Peyer's patch (tissue), 4 donors: Measurements from ENCODE around the gene RNF213. TPM values are rescaled to one million over a fixed set of nuclear protein-coding genes. Genes with fewer than 3 reads are reported as not detected.

Source experiments
- DNase-seq, 3 donors: peaks; one replicate each; pipeline ENCODE4 v3.0.0-alpha.2; 2017 to 2019
- H3K27ac ChIP-seq, 4 donors: fragments of 200-600 bp; sonication (generic); one replicate each; pipeline ENCODE4 v1.5.1; 2016 to 2019
- H3K27me3 ChIP-seq, 2 donors: fragments of 200-600 bp; sonication (generic); one replicate each; pipeline ENCODE4 v1.5.1; 2019
- H3K36me3 ChIP-seq, 3 donors: fragments of 200-600 bp; sonication (generic); one replicate each; pipeline ENCODE4 v1.5.1; 2016 to 2019
- H3K4me1 ChIP-seq, 4 donors: fragments of 200-600 bp; sonication (generic); one replicate each; pipeline ENCODE4 v1.5.1; 2016 to 2019
- H3K4me3 ChIP-seq, 4 donors: fragments of 200-600 bp; sonication (generic); 1 replicate in 3 of 4; 2 replicates in 1 of 4; pipeline ENCODE4 v1.5.1; 2016 to 2019; ENCODE audit warnings: mild to moderate bottlenecking in 1 of 4
- H3K9me3 ChIP-seq, 4 donors: fragments of 200-600 bp; sonication (generic); one replicate each; pipeline ENCODE4 v1.5.1; 2016 to 2019; ENCODE audit warnings: mild to moderate bottlenecking in 1 of 4
- CTCF ChIP-seq, 6 experiments: fragments of 450-650 bp in 4 of 6; fragments of 200-600 bp in 2 of 6; sonication (generic) in 1 of 6; IDR thresholded peaks; one replicate each; pipeline ENCODE4 v1.5.1; 2017 to 2019; ENCODE audit warnings: antibody characterized with exemption in 6 of 6, mild to moderate bottlenecking in 3 of 6, moderate library complexity in 1 of 6
- POLR2A ChIP-seq, 2 donors: fragments of 450-650 bp; IDR thresholded peaks; one replicate each; pipeline ENCODE4 v1.5.1; 2017; ENCODE audit warnings: antibody characterized with exemption in 2 of 2, mild to moderate bottlenecking in 2 of 2, moderate library complexity in 2 of 2
- total RNA-seq, 4 donors: library from RNA; depleted of rRNA; stranded (reverse); fragments of >200 nt; gene quantifications; one replicate each; pipeline ENCODE4 v1.1.0, GENCODE V29; 2016

The RNF213 gene
- total RNA-seq, 4 donors from 2014 or later = 187 to 404 (median 293) TPM

- no peak overlapping the region for H3K4me3 ChIP-seq
- H3K36me3 ChIP-seq = peaks cover 0 to 100% (median 5%) of the 10 kb centered on the region in 3 donors
- H3K27ac ChIP-seq = no peak overlapping the region
- no peaks in the 10 kb centered on the region for H3K9me3 ChIP-seq
- H3K4me1 ChIP-seq = no peaks in the 10 kb centered on the region
- TF ChIP-seq POLR2A (IDR thresholded peaks at IDR 0.05) (no peak), CTCF (IDR thresholded peaks at IDR 0.05) (no peak)
- DNase-seq = peak in 1 of 3 donors; percentile 39
- no peaks in the 10 kb centered on the region for H3K27me3 ChIP-seq
These were observed 121.8 kb downstream of the RNF213 start for GRCh38 chr17:80382446-80382845.

- peak in 2 of 3 donors; percentile 8 to 36 for DNase-seq
- no peak overlapping the region for H3K27ac ChIP-seq
- no peak overlapping the region for H3K4me3 ChIP-seq
- TF ChIP-seq POLR2A (IDR thresholded peaks at IDR 0.05) = no peak
- TF ChIP-seq CTCF (IDR thresholded peaks at IDR 0.05) = no peak
- no peaks in the 10 kb centered on the region for H3K9me3 ChIP-seq
- peaks cover 0 to 100% (median 5%) of the 10 kb centered on the region in 3 donors for H3K36me3 ChIP-seq
- no peaks in the 10 kb centered on the region for H3K4me1 ChIP-seq
- no peaks in the 10 kb centered on the region for H3K27me3 ChIP-seq
These were observed 122.3 kb downstream of the RNF213 start for GRCh38 chr17:80382956-80383355.

GRCh38 chr17:80384078-80384960 is 123.7 kb downstream of the RNF213 start:
- Histone ChIP-seq H3K36me3 (peaks cover 0 to 100% (median 5%) of the 10 kb centered on the region in 3 donors), H3K9me3 (no peaks in the 10 kb centered on the region), H3K4me3 (no peak overlapping the region), H3K27me3 (no peaks in the 10 kb centered on the region), H3K4me1 (no peaks in the 10 kb centered on the region), H3K27ac (no peak overlapping the region)
- peak in 2 of 3 donors; percentile 10 to 32 for DNase-seq
- TF ChIP-seq CTCF (IDR thresholded peaks at IDR 0.05) (no peak), POLR2A (IDR thresholded peaks at IDR 0.05) (no peak)

GRCh38 chr17:80385046-80385445 is 124.4 kb downstream of the RNF213 start:
- Histone ChIP-seq H3K36me3 (peaks cover 0 to 100% (median 5%) of the 10 kb centered on the region in 3 donors), H3K4me3 (no peak overlapping the region), H3K4me1 (no peaks in the 10 kb centered on the region), H3K27ac (no peak overlapping the region), H3K27me3 (no peaks in the 10 kb centered on the region), H3K9me3 (no peaks in the 10 kb centered on the region)
- no peak for TF ChIP-seq POLR2A (IDR thresholded peaks at IDR 0.05)
- no peak for DNase-seq

GRCh38 chr17:80386341-80386740 is 125.7 kb downstream of the RNF213 start:
- TF ChIP-seq POLR2A (IDR thresholded peaks at IDR 0.05) (no peak), CTCF (IDR thresholded peaks at IDR 0.05) (no peak)
- H3K27me3 ChIP-seq = no peaks in the 10 kb centered on the region
- no peak for DNase-seq
- H3K4me1 ChIP-seq = no peaks in the 10 kb centered on the region
- H3K9me3 ChIP-seq = no peaks in the 10 kb centered on the region
- H3K27ac ChIP-seq = no peak overlapping the region
- H3K36me3 ChIP-seq = peaks cover 0 to 100% (median 3%) of the 10 kb centered on the region in 3 donors
- no peak overlapping the region for H3K4me3 ChIP-seq

- DNase-seq = peak in 1 of 3 donors; percentile 13
- Histone ChIP-seq H3K4me1 (no peaks in the 10 kb centered on the region), H3K9me3 (no peaks in the 10 kb centered on the region), H3K27me3 (no peaks in the 10 kb centered on the region), H3K36me3 (peaks cover 0 to 100% (median 0%) of the 10 kb centered on the region in 3 donors), H3K4me3 (no peak overlapping the region), H3K27ac (no peak overlapping the region)
- no peak for TF ChIP-seq CTCF (IDR thresholded peaks at IDR 0.05)
- no peak for TF ChIP-seq POLR2A (IDR thresholded peaks at IDR 0.05)
These were observed 126.4 kb downstream of the RNF213 start for GRCh38 chr17:80387071-80387470.
